ENCODE data around the gene TFPI. TPM values are rescaled to one million over a fixed set of nuclear protein-coding genes. Genes with fewer than 3 reads are reported as not detected.

The TFPI gene
- total and polyA plus RNA-seq, 2 experiments from 2014 or later: 6.6 to 8.8 TPM

GRCh38 chr2:187586011-187586641 lies 31.9 kb upstream of the TFPI start:
- DNase-seq (ENCODE audit: low read depth in 1 of 2, low spot score in 1 of 2): peak in 1 of 2 donors; percentile 87
- no peak for TF ChIP-seq CTCF (IDR thresholded peaks at IDR 0.05; ENCODE audit: low read depth, low read length)
- H3K9me3 ChIP-seq (ENCODE audit: low read depth): no peaks in the 10 kb centered on the region
- no peak overlapping the region for H3K27ac ChIP-seq
- H3K27me3 ChIP-seq: no peaks in the 10 kb centered on the region
- H3K36me3 ChIP-seq: no peaks in the 10 kb centered on the region
- H3K4me1 ChIP-seq (ENCODE audit: low read depth): no peaks in the 10 kb centered on the region
- no peak overlapping the region for H3K4me3 ChIP-seq

GRCh38 chr2:187581125-187581896 lies 27.1 kb upstream of the TFPI start:
- DNase-seq (ENCODE audit: low read depth in 1 of 2, low spot score in 1 of 2): peak; percentile 64 to 69
- Histone ChIP-seq H3K27ac (no peak overlapping the region), H3K4me1 (ENCODE audit: low read depth) (no peaks in the 10 kb centered on the region), H3K4me3 (no peak overlapping the region), H3K9me3 (ENCODE audit: low read depth) (no peaks in the 10 kb centered on the region), H3K36me3 (no peaks in the 10 kb centered on the region), H3K27me3 (no peaks in the 10 kb centered on the region)
- TF ChIP-seq CTCF (IDR thresholded peaks at IDR 0.05; ENCODE audit: low read depth, low read length): peak; percentile 63

- Histone ChIP-seq H3K9me3 (ENCODE audit: low read depth) (no peaks in the 10 kb centered on the region), H3K27me3 (no peaks in the 10 kb centered on the region), H3K4me1 (ENCODE audit: low read depth) (no peaks in the 10 kb centered on the region), H3K27ac (no peak overlapping the region), H3K4me3 (no peak overlapping the region), H3K36me3 (no peaks in the 10 kb centered on the region)
- TF ChIP-seq CTCF (IDR thresholded peaks at IDR 0.05; ENCODE audit: low read depth, low read length): peak; percentile 33
- DNase-seq (ENCODE audit: low read depth in 1 of 2, low spot score in 1 of 2): peak; percentile 55 to 88
These were observed 26.4 kb upstream of the TFPI start for GRCh38 chr2:187580462-187581124.

GRCh38 chr2:187577310-187577709 lies 23.1 kb upstream of the TFPI start:
- peak; percentile 17 to 34 for DNase-seq (ENCODE audit: low read depth in 1 of 2, low spot score in 1 of 2)
- Histone ChIP-seq H3K9me3 (ENCODE audit: low read depth) (no peaks in the 10 kb centered on the region), H3K4me1 (ENCODE audit: low read depth) (no peaks in the 10 kb centered on the region), H3K36me3 (no peaks in the 10 kb centered on the region), H3K4me3 (no peak overlapping the region), H3K27me3 (no peaks in the 10 kb centered on the region), H3K27ac (no peak overlapping the region)
- peak; percentile 17 for TF ChIP-seq CTCF (IDR thresholded peaks at IDR 0.05; ENCODE audit: low read depth, low read length)

- no peaks in the 10 kb centered on the region for H3K27me3 ChIP-seq
- no peak overlapping the region for H3K27ac ChIP-seq
- peak in 1 of 2 donors; percentile 27 for DNase-seq (ENCODE audit: low read depth in 1 of 2, low spot score in 1 of 2)
- no peaks in the 10 kb centered on the region for H3K36me3 ChIP-seq
- no peak overlapping the region for H3K4me3 ChIP-seq
- TF ChIP-seq CTCF (IDR thresholded peaks at IDR 0.05; ENCODE audit: low read depth, low read length): no peak
- H3K4me1 ChIP-seq (ENCODE audit: low read depth): no peaks in the 10 kb centered on the region
- H3K9me3 ChIP-seq (ENCODE audit: low read depth): no peaks in the 10 kb centered on the region
These were observed 22.7 kb upstream of the TFPI start for GRCh38 chr2:187576906-187577305.

Data from cardiac muscle cell (in vitro differentiated cells and primary cell).